LNCaP clone FGC (cell line): ENCODE data around the gene KRCC1.

Source experiments
- DNase-seq: peaks from one replicate; pipeline ENCODE4 v3.0.0-alpha.2; 2011; ENCODE audit warnings: low read depth
- H3K4me3 ChIP-seq: 2 replicates; pipeline ENCODE4 v1.5.1; 2011; ENCODE audit warnings: mild to moderate bottlenecking, low read depth, low read length, control low read depth
- CTCF ChIP-seq: IDR thresholded peaks from 2 replicates; pipeline ENCODE4 v1.5.1; 2012; ENCODE audit warnings: mild to moderate bottlenecking; ENCODE audit not compliant: control insufficient read depth, insufficient read depth; ENCODE audit errors: extremely low read depth

The KRCC1 gene

GRCh38 chr2:88016960-88017779 lies 38.4 kb downstream of the KRCC1 start:
- TF ChIP-seq CTCF, result no peak
- H3K4me3 ChIP-seq, result peak overlapping the region; percentile 81
- peak; percentile 30 for DNase-seq

DNA sequence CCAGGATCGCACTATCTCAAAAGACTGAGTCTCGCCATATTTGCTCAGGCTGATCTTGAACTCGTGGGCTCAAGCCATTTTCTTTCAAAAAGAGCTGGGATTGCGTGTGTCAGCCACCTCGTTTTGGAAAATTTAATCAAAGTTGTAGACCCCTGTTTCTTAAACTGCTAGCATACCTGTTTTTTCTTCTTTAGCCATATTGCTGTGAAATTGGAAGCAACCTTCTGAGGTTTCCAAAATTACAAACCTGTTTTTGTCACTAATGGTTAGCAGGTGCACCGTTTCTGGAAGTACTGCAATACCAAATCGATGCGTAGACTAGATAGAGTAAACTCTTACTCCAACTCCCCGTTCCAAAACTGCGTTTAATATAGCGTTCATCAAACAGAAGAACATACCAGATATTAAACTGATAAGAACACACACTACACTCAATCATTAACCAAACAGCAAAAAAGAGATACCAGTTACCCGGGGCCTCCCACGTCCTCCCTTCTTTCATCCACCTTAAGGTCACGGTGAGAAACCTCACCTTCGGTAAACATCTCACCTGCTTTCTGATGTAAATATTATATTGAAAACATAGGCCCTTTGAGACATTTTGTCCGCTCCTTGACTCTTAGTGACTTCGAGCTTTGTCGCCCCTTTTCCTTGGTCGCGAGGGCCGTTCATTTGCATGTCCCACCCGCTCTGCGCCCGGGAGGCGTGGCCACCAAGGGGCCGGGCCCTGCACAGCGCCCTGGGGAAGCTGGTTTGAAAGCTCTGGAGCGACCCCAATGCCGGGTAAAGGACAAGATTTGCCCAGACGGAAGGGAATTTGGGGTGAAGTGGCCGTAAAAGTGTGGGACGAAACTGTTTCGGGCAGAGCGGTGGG lies 39.3 kb downstream of the KRCC1 start, which contains the start of gene RNU2-63P:
Gene RNU2-63P (minus strand): TSS at position 462 of the 874 bp plus-strand sequence.
- DNase-seq, result peak; percentile 82
- no peak for TF ChIP-seq CTCF
- peak within 1 kb of the TSS; percentile 81 for H3K4me3 ChIP-seq

GRCh38 chr2:88011011-88011410 lies 44.6 kb downstream of the KRCC1 start:
- no peak overlapping the region for H3K4me3 ChIP-seq
- TF ChIP-seq CTCF, result no peak
- DNase-seq, result no peak

DNA sequence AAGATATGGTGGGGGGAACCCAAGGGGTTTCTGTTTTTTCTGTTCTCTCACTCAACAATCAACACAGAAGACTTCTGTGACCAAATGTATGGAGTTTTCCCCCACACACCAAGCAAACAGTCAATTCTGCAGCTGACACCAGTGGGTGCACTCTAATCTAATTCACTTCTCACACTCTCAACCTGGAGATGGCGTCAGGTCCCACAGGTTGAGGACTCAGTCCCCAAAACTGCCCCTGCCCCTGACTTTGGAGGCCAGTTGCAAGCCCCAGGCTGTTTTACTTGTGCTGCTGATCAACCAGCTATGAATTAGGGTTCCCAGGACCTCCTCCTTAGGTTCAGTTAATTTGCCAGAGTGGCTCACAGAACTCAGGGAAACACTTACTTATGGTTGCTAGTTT lies 45.4 kb downstream of the KRCC1 start:
- no peak overlapping the region for H3K4me3 ChIP-seq
- DNase-seq, result no peak
- no peak for TF ChIP-seq CTCF

DNA sequence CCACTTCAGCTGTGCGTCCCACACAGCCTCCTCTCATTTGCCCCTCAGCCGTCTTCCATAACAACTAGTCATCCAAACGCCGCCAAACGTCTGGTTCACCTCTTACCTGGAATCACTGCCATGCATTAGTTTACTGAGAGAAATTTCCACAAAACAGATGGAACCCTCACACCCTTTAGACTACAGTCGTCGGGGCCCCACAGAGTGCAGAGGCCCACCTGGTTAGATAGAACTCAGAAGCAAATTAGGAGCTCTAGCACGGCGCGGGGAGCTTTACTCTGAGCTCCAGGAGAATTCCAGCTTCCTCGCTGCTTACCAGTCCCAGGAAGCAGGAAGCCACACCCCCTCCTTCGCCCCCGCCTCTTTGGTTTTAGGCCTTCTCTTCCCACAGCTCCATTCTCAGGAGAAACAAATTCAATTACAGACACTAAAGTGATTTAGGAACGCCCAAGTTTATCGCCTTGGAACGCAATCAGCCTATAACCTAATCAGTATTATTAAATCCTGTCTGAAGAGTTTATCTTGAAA lies 48.6 kb downstream of the KRCC1 start:
- DNase-seq, result no peak
- no peak overlapping the region for H3K4me3 ChIP-seq
- TF ChIP-seq CTCF, result no peak

DNA sequence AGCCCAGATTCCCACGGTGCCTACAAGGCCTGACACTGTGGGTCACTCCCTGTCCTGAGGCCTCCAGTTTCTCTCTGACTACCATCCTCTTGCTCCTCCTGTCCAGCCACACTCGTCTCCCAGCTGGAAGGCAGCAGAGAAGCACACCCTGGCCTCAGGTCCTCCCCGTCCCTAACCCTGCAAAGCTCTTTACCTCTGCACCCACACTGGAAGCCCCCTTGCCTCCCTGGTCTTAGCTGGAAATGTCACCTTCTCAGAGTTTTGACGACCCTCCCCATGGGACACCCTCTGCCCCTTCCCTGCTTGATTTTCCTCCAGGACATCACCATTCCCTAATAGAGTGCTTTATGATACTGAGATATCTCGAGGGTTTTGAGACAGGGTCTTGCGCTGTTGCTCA lies 49.8 kb downstream of the KRCC1 start:
- no peak for DNase-seq
- H3K4me3 ChIP-seq, result no peak overlapping the region
- TF ChIP-seq CTCF, result no peak
